PC-9 (cell line): ENCODE measurements around the gene ARHGAP18.

Source experiments
- EZH2 ChIP-seq: fragments of 200-600 bp; sonication (generic); IDR thresholded peaks from 2 replicates; pipeline ENCODE4 v1.8.0; 2017; ENCODE audit warnings: antibody characterized with exemption, low read depth
- TF ChIP-seq, protein P1 (sequence below): fragments of 200-600 bp; sonication (generic); conservative IDR thresholded peaks from 2 replicates; pipeline ENCODE4 v1.6.1; 2017; ENCODE audit warnings: mixed run types, antibody characterized with exemption, mild to moderate bottlenecking, moderate library complexity

DNA sequence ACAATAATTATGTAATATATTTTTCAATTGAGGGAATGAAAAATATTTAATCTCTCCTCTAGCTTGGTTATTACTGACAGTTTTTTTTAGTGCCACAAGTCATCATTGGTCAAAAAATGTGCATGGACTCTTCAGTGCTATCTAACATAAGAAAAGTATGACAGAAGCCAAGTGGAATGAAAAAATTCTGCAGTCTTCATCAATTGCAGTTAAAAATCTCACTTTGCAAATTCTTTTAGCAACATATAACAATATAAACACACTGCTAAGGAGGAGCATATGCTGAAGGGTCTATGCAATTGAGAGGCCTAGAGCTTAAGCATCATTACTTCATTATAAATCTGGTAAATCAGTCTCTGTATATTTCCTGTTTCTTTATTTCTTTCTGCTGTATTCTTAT, 175.1 kb downstream of the ARHGAP18 start:
- TF ChIP-seq, protein P1, sequence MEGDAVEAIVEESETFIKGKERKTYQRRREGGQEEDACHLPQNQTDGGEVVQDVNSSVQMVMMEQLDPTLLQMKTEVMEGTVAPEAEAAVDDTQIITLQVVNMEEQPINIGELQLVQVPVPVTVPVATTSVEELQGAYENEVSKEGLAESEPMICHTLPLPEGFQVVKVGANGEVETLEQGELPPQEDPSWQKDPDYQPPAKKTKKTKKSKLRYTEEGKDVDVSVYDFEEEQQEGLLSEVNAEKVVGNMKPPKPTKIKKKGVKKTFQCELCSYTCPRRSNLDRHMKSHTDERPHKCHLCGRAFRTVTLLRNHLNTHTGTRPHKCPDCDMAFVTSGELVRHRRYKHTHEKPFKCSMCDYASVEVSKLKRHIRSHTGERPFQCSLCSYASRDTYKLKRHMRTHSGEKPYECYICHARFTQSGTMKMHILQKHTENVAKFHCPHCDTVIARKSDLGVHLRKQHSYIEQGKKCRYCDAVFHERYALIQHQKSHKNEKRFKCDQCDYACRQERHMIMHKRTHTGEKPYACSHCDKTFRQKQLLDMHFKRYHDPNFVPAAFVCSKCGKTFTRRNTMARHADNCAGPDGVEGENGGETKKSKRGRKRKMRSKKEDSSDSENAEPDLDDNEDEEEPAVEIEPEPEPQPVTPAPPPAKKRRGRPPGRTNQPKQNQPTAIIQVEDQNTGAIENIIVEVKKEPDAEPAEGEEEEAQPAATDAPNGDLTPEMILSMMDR, result no peak
- no peak for TF ChIP-seq EZH2
